Mesenchymal stem cell (in vitro differentiated cells and primary cell): ENCODE results near the gene SPACA7. TPM values are rescaled to one million over a fixed set of nuclear protein-coding genes. Genes with fewer than 3 reads are reported as not detected.

Source experiments
- DNase-seq: peaks from one replicate; pipeline ENCODE4 v3.0.0-alpha.2; 2013
- H2AFZ ChIP-seq: one replicate; pipeline ENCODE4 v1.6.1; 2013; ENCODE audit warnings: low read depth, mild to moderate bottlenecking, control low read depth, inconsistent platforms, low read length, moderate library complexity
- H2AK5ac ChIP-seq: 2 replicates; pipeline ENCODE4 v1.6.1; 2013; ENCODE audit warnings: low read length, moderate library complexity, mild to moderate bottlenecking, inconsistent platforms; ENCODE audit not compliant: severe bottlenecking
- H2BK120ac ChIP-seq: one replicate; pipeline ENCODE4 v1.6.1; 2013; ENCODE audit warnings: low read depth, mild to moderate bottlenecking, inconsistent platforms, low read length, moderate library complexity
- H2BK12ac ChIP-seq, 2 experiments: one replicate each; pipeline ENCODE4 v1.6.1; 2013; ENCODE audit warnings: inconsistent platforms in 2 of 2, low read length in 2 of 2, mild to moderate bottlenecking in 2 of 2, moderate library complexity in 2 of 2, control low read depth in 1 of 2
- H2BK15ac ChIP-seq: one replicate; pipeline ENCODE4 v1.6.1; 2013; ENCODE audit warnings: mild to moderate bottlenecking, low read depth, inconsistent platforms; ENCODE audit not compliant: poor library complexity, severe bottlenecking
- H2BK5ac ChIP-seq: 2 replicates; pipeline ENCODE4 v1.6.1; 2013; ENCODE audit warnings: low read depth, mild to moderate bottlenecking, low read length, control low read depth, inconsistent platforms; ENCODE audit not compliant: poor library complexity, severe bottlenecking
- H3K14ac ChIP-seq, 2 experiments: one replicate each; pipeline ENCODE4 v1.6.1; 2013; ENCODE audit warnings: inconsistent platforms in 2 of 2, low read length in 2 of 2, control low read depth in 1 of 2, mild to moderate bottlenecking in 1 of 2, moderate library complexity in 1 of 2
- H3K18ac ChIP-seq, 2 experiments: one replicate each; pipeline ENCODE4 v1.6.1; 2013; ENCODE audit warnings: inconsistent platforms in 2 of 2, low read length in 2 of 2, control low read depth in 1 of 2, low read depth in 1 of 2, mild to moderate bottlenecking in 1 of 2
- H3K23ac ChIP-seq, 2 experiments: one replicate each; pipeline ENCODE4 v1.6.1; 2013; ENCODE audit warnings: inconsistent platforms in 2 of 2, low read length in 2 of 2, mild to moderate bottlenecking in 2 of 2, moderate library complexity in 2 of 2, control low read depth in 1 of 2
- H3K27ac ChIP-seq: 2 replicates; pipeline ENCODE4 v1.5.1; 2013; ENCODE audit warnings: mild to moderate bottlenecking, moderate library complexity, low read length, control low read depth, inconsistent platforms; ENCODE audit not compliant: poor library complexity, severe bottlenecking
- H3K27me3 ChIP-seq, 2 experiments: 2 replicates each; pipeline versions ENCODE4 v1.6.1 to v1.7.0; 2013; ENCODE audit warnings: low read length in 2 of 2, mild to moderate bottlenecking in 2 of 2, moderate library complexity in 2 of 2, control low read depth in 1 of 2, inconsistent platforms in 1 of 2; ENCODE audit not compliant: control insufficient read depth in 1 of 2, insufficient read depth in 1 of 2
- H3K36me3 ChIP-seq, 2 experiments: 2 replicates each; pipeline versions ENCODE4 v1.6.1 to v1.7.0; 2013; ENCODE audit warnings: low read length in 2 of 2, control low read depth in 1 of 2, inconsistent platforms in 1 of 2, low read depth in 1 of 2, mild to moderate bottlenecking in 1 of 2; ENCODE audit not compliant: insufficient read depth in 2 of 2, control insufficient read depth in 1 of 2
- H3K4ac ChIP-seq, 2 experiments: one replicate each; pipeline ENCODE4 v1.6.1; 2013; ENCODE audit warnings: inconsistent platforms in 2 of 2, low read length in 2 of 2, mild to moderate bottlenecking in 2 of 2, moderate library complexity in 2 of 2, control low read depth in 1 of 2, low read depth in 1 of 2
- H3K4me1 ChIP-seq: 2 replicates; pipeline ENCODE4 v1.6.1; 2013; ENCODE audit warnings: low read depth, low read length, control low read depth; ENCODE audit not compliant: control insufficient read depth, insufficient read depth
- H3K4me2 ChIP-seq: 2 replicates; pipeline ENCODE4 v1.6.1; 2013; ENCODE audit warnings: low read length, mild to moderate bottlenecking, inconsistent platforms; ENCODE audit not compliant: poor library complexity, severe bottlenecking
- H3K4me3 ChIP-seq, 2 experiments: 2 replicates each; pipeline versions ENCODE4 v1.5.1 to v1.7.0; 2013; ENCODE audit warnings: low read length in 2 of 2, mild to moderate bottlenecking in 2 of 2, control low read depth in 1 of 2, low read depth in 1 of 2; ENCODE audit not compliant: insufficient read depth in 1 of 2
- H3K79me1 ChIP-seq: replicated peaks from 2 replicates; pipeline ENCODE4 v1.6.1; 2013; ENCODE audit warnings: mild to moderate bottlenecking, control low read depth, low read length, inconsistent platforms; ENCODE audit not compliant: poor library complexity, severe bottlenecking
- H3K9ac ChIP-seq: 2 replicates; pipeline ENCODE4 v1.7.0; 2013; ENCODE audit warnings: mild to moderate bottlenecking, low read length, moderate library complexity
- H3K9me3 ChIP-seq: 2 replicates; pipeline ENCODE4 v1.7.0; 2013; ENCODE audit warnings: mild to moderate bottlenecking, low read length; ENCODE audit not compliant: control insufficient read depth
- H4K8ac ChIP-seq: one replicate; pipeline ENCODE4 v1.6.1; 2013; ENCODE audit warnings: inconsistent platforms, mild to moderate bottlenecking, low read length, moderate library complexity
- H4K91ac ChIP-seq: one replicate; pipeline ENCODE4 v1.6.1; 2013; ENCODE audit warnings: mild to moderate bottlenecking, low read length, inconsistent platforms
- WGBS: methylation state at CpG from one replicate; pipeline ENCODE4 v1.1.7; 2013; ENCODE audit warnings: mixed read lengths; 5-methylcytosine and 5-hydroxymethylcytosine counted together
- polyA plus RNA-seq, 2 experiments: library from polyadenylated mRNA; stranded (reverse); fragments of 200-250 nt; gene quantifications; one replicate each; pipeline ENCODE4 v1.2.3, GENCODE V29; 2013

SPACA7 gene
- polyA plus RNA-seq (2013, experiment 1 of 2), result not detected
- polyA plus RNA-seq (2013, experiment 2 of 2), result not detected

GRCh38 chr13:112376050-112376681 is at the start of gene SPACA7:
TSS of gene SPACA7 (plus strand) at chr13:112376355. CDS start at chr13:112376386, 31 bp downstream.
- WGBS, result 55% methylated on average over 3 of the region's 8 CpGs
- Histone ChIP-seq H2BK5ac (no peak within 1 kb of the TSS), H3K4me1 (no peaks in the 10 kb centered on the region), H2BK15ac (no peak within 1 kb of the TSS), H3K27ac (no peak within 1 kb of the TSS), H4K91ac (no peak within 1 kb of the TSS), H2BK120ac (no peak within 1 kb of the TSS), H3K27me3 (no peaks in the 10 kb centered on the region), H3K9me3 (peaks cover 10% of the 10 kb centered on the region), H2AFZ (no peak within 1 kb of the TSS), H3K4me3 (no peak within 1 kb of the TSS), H3K9ac (no peak within 1 kb of the TSS), H3K36me3 (no peaks in the 10 kb centered on the region), H3K4me2 (no peak within 1 kb of the TSS), H2AK5ac (no peak within 1 kb of the TSS), H3K4ac (no peak within 1 kb of the TSS), H3K18ac (no peak within 1 kb of the TSS), H3K23ac (no peak within 1 kb of the TSS), H4K8ac (no peak within 1 kb of the TSS), H2BK12ac (no peak within 1 kb of the TSS), H3K14ac (no peak within 1 kb of the TSS), H3K79me1 (no peaks in the 10 kb centered on the region)
- no peak for DNase-seq

GRCh38 chr13:112326821-112327370 is 49.3 kb upstream of the SPACA7 start:
- no peak overlapping the region for H3K18ac ChIP-seq
- WGBS, result 87% methylated on average over 17 of the region's 17 CpGs
- H2AFZ ChIP-seq, result no peak overlapping the region
- no peaks in the 10 kb centered on the region for H3K79me1 ChIP-seq
- no peak overlapping the region for H3K4me3 ChIP-seq
- peaks cover 9 to 15% of the 10 kb centered on the region in 2 experiments for H3K27me3 ChIP-seq
- no peak overlapping the region for H2BK15ac ChIP-seq
- no peaks in the 10 kb centered on the region for H3K36me3 ChIP-seq
- no peaks in the 10 kb centered on the region for H3K9me3 ChIP-seq
- H4K8ac ChIP-seq, result no peak overlapping the region
- no peak overlapping the region for H3K27ac ChIP-seq
- no peak overlapping the region for H4K91ac ChIP-seq
- H3K14ac ChIP-seq, result no peak overlapping the region
- H2BK5ac ChIP-seq, result no peak overlapping the region
- H3K4ac ChIP-seq, result no peak overlapping the region
- DNase-seq, result no peak
- H2BK120ac ChIP-seq, result no peak overlapping the region
- peaks cover 6% of the 10 kb centered on the region for H3K4me1 ChIP-seq
- no peak overlapping the region for H3K9ac ChIP-seq
- H3K4me2 ChIP-seq, result no peak overlapping the region
- H2BK12ac ChIP-seq, result no peak overlapping the region
- no peak overlapping the region for H2AK5ac ChIP-seq
- no peak overlapping the region for H3K23ac ChIP-seq

- no peak overlapping the region for H3K23ac ChIP-seq
- DNase-seq, result no peak
- peaks cover 15 to 20% of the 10 kb centered on the region in 2 experiments for H3K27me3 ChIP-seq
- H3K4me2 ChIP-seq, result no peak overlapping the region
- no peaks in the 10 kb centered on the region for H3K79me1 ChIP-seq
- no peak overlapping the region for H3K14ac ChIP-seq
- no peaks in the 10 kb centered on the region for H3K9me3 ChIP-seq
- H3K4ac ChIP-seq, result no peak overlapping the region
- no peak overlapping the region for H2BK5ac ChIP-seq
- no peak overlapping the region for H2AFZ ChIP-seq
- H4K8ac ChIP-seq, result no peak overlapping the region
- H3K4me3 ChIP-seq, result no peak overlapping the region
- no peaks in the 10 kb centered on the region for H3K36me3 ChIP-seq
- H2BK120ac ChIP-seq, result no peak overlapping the region
- H4K91ac ChIP-seq, result no peak overlapping the region
- no peak overlapping the region for H3K27ac ChIP-seq
- no peak overlapping the region for H2BK12ac ChIP-seq
- no peak overlapping the region for H2BK15ac ChIP-seq
- 79% methylated on average over 7 of the region's 7 CpGs for WGBS
- no peak overlapping the region for H2AK5ac ChIP-seq
- H3K18ac ChIP-seq, result no peak overlapping the region
- H3K4me1 ChIP-seq, result peaks cover 6% of the 10 kb centered on the region
- no peak overlapping the region for H3K9ac ChIP-seq
Measured at GRCh38 chr13:112328936-112329335, 47.2 kb upstream of the SPACA7 start.

GRCh38 chr13:112329376-112329775 is 46.8 kb upstream of the SPACA7 start:
- Histone ChIP-seq H3K23ac (no peak overlapping the region), H2BK15ac (no peak overlapping the region), H3K27me3 (peaks cover 15 to 20% of the 10 kb centered on the region in 2 experiments), H3K9me3 (no peaks in the 10 kb centered on the region), H2BK12ac (no peak overlapping the region), H3K4me1 (peaks cover 6% of the 10 kb centered on the region), H3K27ac (no peak overlapping the region), H3K14ac (no peak overlapping the region), H4K91ac (no peak overlapping the region), H3K4me2 (no peak overlapping the region), H2BK120ac (no peak overlapping the region), H3K9ac (no peak overlapping the region), H3K79me1 (no peaks in the 10 kb centered on the region), H2BK5ac (no peak overlapping the region), H3K18ac (no peak overlapping the region), H3K4me3 (no peak overlapping the region), H4K8ac (no peak overlapping the region), H3K36me3 (no peaks in the 10 kb centered on the region), H3K4ac (no peak overlapping the region), H2AK5ac (no peak overlapping the region), H2AFZ (no peak overlapping the region)
- no peak for DNase-seq
- WGBS, result 73% methylated on average over 6 of the region's 6 CpGs
